PC-3 (cell line): ENCODE results near the gene CES2. TPM values are rescaled to one million over a fixed set of nuclear protein-coding genes. Genes with fewer than 3 reads are reported as not detected.

Source experiments
- ATAC-seq: fragments of 200-7000 bp; cut with Tn5 transposase; 2 replicates; pipeline ENCODE4 v1.9.1; 2020; ENCODE audit warnings: mild to moderate bottlenecking, moderate library complexity
- Bru-seq: library from RNA; stranded (reverse); fragments of 400-500 nt; gene quantifications from one replicate; lab custom pipeline; 2021; lab: Mats Ljungman, UMichigan
- BruChase-seq, 2 experiments: library from RNA; stranded (reverse); fragments of 400-500 nt; gene quantifications; one replicate each; lab custom pipeline; 2021; lab: Mats Ljungman, UMichigan
- BruUV-seq: library from RNA; stranded (reverse); fragments of 400-500 nt; replicated peaks from 2 replicates; lab custom pipeline; 2021; lab: Mats Ljungman, UMichigan
- CTCF ChIA-PET: fragments of 300-600 bp; sonication (Branson Sonifier 250); formaldehyde crosslinking; loops from one replicate; lab custom pipeline; 2022; ENCODE audit warnings: antibody characterized with exemption; lab: Charles Lee
- POLR2A ChIA-PET: fragments of 300-600 bp; sonication (Branson Sonifier 250); formaldehyde crosslinking; loops from one replicate; lab custom pipeline; 2022; ENCODE audit warnings: antibody characterized with exemption; ENCODE audit not compliant: unreplicated experiment; lab: Charles Lee
- DNase-seq: peaks from one replicate; pipeline ENCODE4 v3.0.0-alpha.2; 2015
- H2AFZ ChIP-seq: fragments of 300-600 bp; sonication (generic); 2 replicates; pipeline ENCODE4 v1.6.0; 2016; ENCODE audit warnings: antibody characterized with exemption, low read length
- H3F3A ChIP-seq: fragments of 300-600 bp; sonication (generic); one replicate; pipeline ENCODE4 v1.6.0; 2017; ENCODE audit warnings: antibody characterized with exemption, low read length, control low read depth, mild to moderate bottlenecking; ENCODE audit not compliant: unreplicated experiment
- H3K27ac ChIP-seq: fragments of 300-600 bp; sonication (generic); 2 replicates; pipeline ENCODE4 v1.5.1; 2016; ENCODE audit warnings: mild to moderate bottlenecking, low read length
- H3K27me3 ChIP-seq: fragments of 300-600 bp; sonication (generic); 2 replicates; pipeline ENCODE4 v1.6.1; 2016; ENCODE audit warnings: low read length, mixed read lengths
- H3K36me3 ChIP-seq: fragments of 300-600 bp; sonication (generic); 2 replicates; pipeline ENCODE4 v1.6.1; 2016; ENCODE audit warnings: low read depth, mixed run types, low read length, mixed read lengths
- H3K4me1 ChIP-seq: fragments of 300-600 bp; sonication (generic); 2 replicates; pipeline ENCODE4 v1.5.1; 2016; ENCODE audit warnings: low read length; ENCODE audit not compliant: insufficient read depth
- H3K4me2 ChIP-seq: fragments of 300-600 bp; sonication (generic); 2 replicates; pipeline ENCODE4 v1.6.0; 2016; ENCODE audit warnings: low read length
- H3K4me3 ChIP-seq: fragments of 300-600 bp; sonication (generic); 2 replicates; pipeline ENCODE4 v1.5.1; 2016; ENCODE audit warnings: mild to moderate bottlenecking, low read length, mixed read lengths
- H3K79me2 ChIP-seq: fragments of 300-600 bp; sonication (generic); 2 replicates; pipeline ENCODE4 v1.6.1; 2017; ENCODE audit warnings: low read length, mixed read lengths
- H3K9ac ChIP-seq: fragments of 300-600 bp; sonication (generic); 2 replicates; pipeline ENCODE4 v1.6.0; 2016; ENCODE audit warnings: mild to moderate bottlenecking, low read length
- H3K9me2 ChIP-seq: fragments of 300-600 bp; sonication (generic); replicated peaks from 2 replicates; pipeline ENCODE4 v1.6.1; 2016; ENCODE audit warnings: mixed run types, low read length, mixed read lengths
- H3K9me3 ChIP-seq: fragments of 300-600 bp; sonication (generic); 2 replicates; pipeline ENCODE4 v1.6.1; 2016; ENCODE audit warnings: low read length, mixed read lengths
- H4K20me1 ChIP-seq: fragments of 300-600 bp; sonication (generic); 2 replicates; pipeline ENCODE4 v1.6.1; 2016; ENCODE audit warnings: low read length, mixed read lengths
- EZH2 ChIP-seq: fragments of 300-600 bp; sonication (generic); IDR thresholded peaks from one replicate; pipeline ENCODE4 v1.6.1; 2017; ENCODE audit warnings: antibody characterized with exemption, mild to moderate bottlenecking, low read length; ENCODE audit not compliant: unreplicated experiment
- EZH2phosphoT487 ChIP-seq: fragments of 300-600 bp; sonication (generic); IDR thresholded peaks from 2 replicates; pipeline ENCODE4 v1.6.1; 2018; ENCODE audit warnings: mild to moderate bottlenecking, antibody characterized with exemption, low read length, borderline replicate concordance
- intact Hi-C: fragments of 100-400 bp; cut with micrococcal nuclease; formaldehyde crosslinking; loops from 2 replicates; pipeline ENCODE4 v1.9.0; 2023
- long read RNA-seq: library from polyadenylated mRNA; unstranded; transcript quantifications from one replicate; pipeline ENCODE4 v2.0.0, GENCODE V29; 2021; ENCODE audit not compliant: unreplicated experiment
- total RNA-seq: library from RNA; depleted of rRNA; stranded (reverse); fragments of >200 nt; gene quantifications from 2 replicates; pipeline ENCODE4 v1.2.3, GENCODE V29; 2014; rRNA removed
- TF ChIP-seq, protein P1 (sequence below): fragments of 300-600 bp; sonication (generic); conservative IDR thresholded peaks from 2 replicates; pipeline ENCODE4 v1.5.1; 2017; ENCODE audit warnings: antibody characterized with exemption, low read depth, mild to moderate bottlenecking, low read length

Gene CES2
- total RNA-seq (15.3 and 15.8 TPM in 2 replicates), Bru-seq, nascent RNA (percentile 66 among the genes with signal in this experiment), BruChase-seq, experiment 1, labeled RNA remaining after a 6-hour chase (percentile 65 among the genes with signal in this experiment), BruChase-seq, experiment 2, labeled RNA remaining after a 2-hour chase (percentile 72 among the genes with signal in this experiment)
- long read RNA-seq, transcript CES2-201 (12 exons, 3,927 nt): major isoform, 42 of 92 reads
- long read RNA-seq, transcript CES2-202 (12 exons, 3,868 nt): minor isoform, 12 of 92 reads
- long read RNA-seq, partial matches to known transcripts: 14 of 92 reads
- long read RNA-seq, other reads (novel, unspliced or antisense): 19 of 92 reads

DNA sequence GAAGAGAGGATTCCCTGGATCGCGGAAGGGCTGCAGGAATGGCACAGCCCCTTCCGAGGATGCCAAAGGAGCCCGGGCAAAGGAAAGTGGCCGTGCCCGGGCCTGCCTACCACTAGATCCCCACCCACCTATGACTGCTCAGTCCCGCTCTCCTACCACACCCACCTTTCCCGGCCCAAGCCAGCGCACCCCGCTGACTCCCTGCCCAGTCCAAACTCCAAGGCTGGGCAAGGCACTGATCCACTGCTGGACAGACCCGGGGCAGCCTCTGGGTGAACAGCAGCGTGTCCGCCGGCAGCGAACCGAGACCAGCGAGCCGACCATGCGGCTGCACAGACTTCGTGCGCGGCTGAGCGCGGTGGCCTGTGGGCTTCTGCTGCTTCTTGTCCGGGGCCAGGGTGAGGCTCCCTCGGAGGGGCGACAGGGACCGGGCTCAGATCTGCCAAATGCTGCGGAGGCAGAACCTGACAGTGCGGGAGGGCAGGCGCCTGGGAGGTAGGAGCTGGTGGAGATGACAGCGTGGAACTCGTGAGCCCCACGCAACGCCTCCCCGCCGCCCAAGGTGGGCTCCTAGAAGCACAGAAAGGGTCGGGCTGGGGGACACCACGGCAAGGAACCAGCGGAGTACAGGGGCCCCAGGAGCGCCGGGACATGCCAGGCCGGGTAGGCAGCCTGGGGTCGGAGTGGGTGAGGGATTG is at the start of gene CES2:
TSS of gene CES2 (plus strand) at position 203 of the 698 bp plus-strand sequence. CDS start at position 323, 120 bp downstream.
- intact Hi-C loops: no loop called here
- Histone ChIP-seq H3K36me3 (no peaks in the 10 kb centered on the region), H3F3A (no peaks in the 10 kb centered on the region), H3K4me2 (peak within 1 kb of the TSS; percentile 100), H3K79me2 (peaks cover 42% of the 10 kb centered on the region), H3K9me2 (no peaks in the 10 kb centered on the region), H3K4me1 (peaks cover 12% of the 10 kb centered on the region; the same call in 1 of the 2 replicates), H3K9ac (peak within 1 kb of the TSS; percentile 92), H4K20me1 (peaks cover 3% of the 10 kb centered on the region; the same call in 1 of the 2 replicates), H3K27ac (peak within 1 kb of the TSS; percentile 74), H3K27me3 (no peaks in the 10 kb centered on the region), H3K9me3 (no peaks in the 10 kb centered on the region), H2AFZ (peak within 1 kb of the TSS; percentile 85), H3K4me3 (peak within 1 kb of the TSS; percentile 95)
- no TSS peak for BruUV-seq
- CTCF ChIA-PET: no interaction called here
- peak; percentile 62 for DNase-seq
- ATAC-seq: peak; percentile 84
- TF ChIP-seq, protein P1, sequence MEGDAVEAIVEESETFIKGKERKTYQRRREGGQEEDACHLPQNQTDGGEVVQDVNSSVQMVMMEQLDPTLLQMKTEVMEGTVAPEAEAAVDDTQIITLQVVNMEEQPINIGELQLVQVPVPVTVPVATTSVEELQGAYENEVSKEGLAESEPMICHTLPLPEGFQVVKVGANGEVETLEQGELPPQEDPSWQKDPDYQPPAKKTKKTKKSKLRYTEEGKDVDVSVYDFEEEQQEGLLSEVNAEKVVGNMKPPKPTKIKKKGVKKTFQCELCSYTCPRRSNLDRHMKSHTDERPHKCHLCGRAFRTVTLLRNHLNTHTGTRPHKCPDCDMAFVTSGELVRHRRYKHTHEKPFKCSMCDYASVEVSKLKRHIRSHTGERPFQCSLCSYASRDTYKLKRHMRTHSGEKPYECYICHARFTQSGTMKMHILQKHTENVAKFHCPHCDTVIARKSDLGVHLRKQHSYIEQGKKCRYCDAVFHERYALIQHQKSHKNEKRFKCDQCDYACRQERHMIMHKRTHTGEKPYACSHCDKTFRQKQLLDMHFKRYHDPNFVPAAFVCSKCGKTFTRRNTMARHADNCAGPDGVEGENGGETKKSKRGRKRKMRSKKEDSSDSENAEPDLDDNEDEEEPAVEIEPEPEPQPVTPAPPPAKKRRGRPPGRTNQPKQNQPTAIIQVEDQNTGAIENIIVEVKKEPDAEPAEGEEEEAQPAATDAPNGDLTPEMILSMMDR: no peak
- POLR2A ChIA-PET: no interaction called here

DNA sequence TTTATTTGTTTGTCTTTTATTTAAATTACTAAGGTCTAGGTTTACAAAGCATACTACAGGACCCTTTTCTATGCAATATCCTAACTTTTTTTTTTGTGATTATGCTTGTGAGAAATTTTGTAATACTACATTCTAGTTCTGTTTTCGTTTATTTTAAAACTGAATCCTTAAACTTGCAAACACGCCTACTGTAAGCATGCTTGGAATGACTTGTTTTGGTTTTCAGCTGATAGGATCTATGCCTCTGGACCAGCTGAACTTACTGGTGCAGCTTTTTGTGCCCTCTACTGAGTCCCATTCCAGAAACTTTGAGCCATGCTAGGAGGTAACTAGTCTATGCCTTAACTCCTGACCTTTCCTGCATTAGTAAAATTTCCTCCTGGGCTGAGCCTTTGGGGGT is 49.0 kb upstream of the CES2 start:
- Histone ChIP-seq H3K9me2 (no peaks in the 10 kb centered on the region), H3K9me3 (no peaks in the 10 kb centered on the region), H3K36me3 (peaks cover 8% of the 10 kb centered on the region), H3F3A (no peaks in the 10 kb centered on the region), H2AFZ (no peak overlapping the region), H3K9ac (no peak overlapping the region), H3K4me2 (no peak overlapping the region), H3K27me3 (no peaks in the 10 kb centered on the region), H3K79me2 (peaks cover 8% of the 10 kb centered on the region), H4K20me1 (no peaks in the 10 kb centered on the region), H3K4me1 (peaks cover 4% of the 10 kb centered on the region; the same call in 1 of the 2 replicates), H3K27ac (no peak overlapping the region), H3K4me3 (no peak overlapping the region)
- BruUV-seq: no TSS peak
- ATAC-seq (no peak), DNase-seq (no peak)
- intact Hi-C loops: no loop called here
- TF ChIP-seq EZH2phosphoT487: no peak
- TF ChIP-seq, protein P1: no peak
- TF ChIP-seq EZH2: no peak
- ChIA-PET POLR2A (no interaction called here), CTCF (interaction anchor here (0.8 kb wide), 1 partner anchor 13 kb away, joined by 3 read pairs; no protein-coding TSS in a partner anchor)
